ENCODE data around the gene SMOC1. TPM values are rescaled to one million over a fixed set of nuclear protein-coding genes. Genes with fewer than 3 reads are reported as not detected.

The SMOC1 gene
- total RNA-seq, 1 donor from 2014 or later, result 0.49 TPM

DNA sequence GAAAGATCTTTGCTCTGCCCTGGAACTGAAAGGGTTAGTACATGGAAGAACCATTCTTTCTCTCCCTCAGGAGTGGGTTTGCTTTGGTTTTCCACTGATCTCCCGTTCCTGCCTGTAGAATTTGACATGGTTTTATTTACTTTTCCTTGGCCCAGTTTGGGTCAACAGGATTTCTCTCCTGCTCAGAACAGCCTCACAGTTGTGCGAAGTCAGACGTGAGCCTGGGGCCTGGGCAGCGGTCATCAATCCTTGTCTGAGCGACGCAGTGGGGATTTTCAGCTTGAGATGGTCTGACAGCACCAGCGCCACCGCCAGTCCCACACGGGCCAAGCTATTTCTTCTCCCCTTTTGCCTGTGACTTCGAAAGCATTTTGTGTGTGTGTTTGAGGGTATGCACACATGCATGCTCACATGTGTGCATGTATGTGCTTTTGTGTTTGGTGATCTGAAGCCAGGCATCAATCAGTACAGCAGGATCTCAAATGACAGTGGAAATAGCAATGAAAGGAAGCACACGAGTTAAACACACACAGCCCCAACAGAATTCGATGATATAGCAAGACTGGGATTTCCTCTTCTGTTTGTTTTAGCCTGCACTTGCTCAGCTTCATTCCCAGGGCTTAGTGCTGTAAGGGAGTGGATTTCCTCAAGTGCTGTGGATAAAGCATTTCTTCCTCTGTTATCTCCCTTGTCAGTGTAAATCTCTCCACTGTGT is 58.3 kb downstream of the SMOC1 start:
- no peak for DNase-seq
- TF ChIP-seq, protein P1, sequence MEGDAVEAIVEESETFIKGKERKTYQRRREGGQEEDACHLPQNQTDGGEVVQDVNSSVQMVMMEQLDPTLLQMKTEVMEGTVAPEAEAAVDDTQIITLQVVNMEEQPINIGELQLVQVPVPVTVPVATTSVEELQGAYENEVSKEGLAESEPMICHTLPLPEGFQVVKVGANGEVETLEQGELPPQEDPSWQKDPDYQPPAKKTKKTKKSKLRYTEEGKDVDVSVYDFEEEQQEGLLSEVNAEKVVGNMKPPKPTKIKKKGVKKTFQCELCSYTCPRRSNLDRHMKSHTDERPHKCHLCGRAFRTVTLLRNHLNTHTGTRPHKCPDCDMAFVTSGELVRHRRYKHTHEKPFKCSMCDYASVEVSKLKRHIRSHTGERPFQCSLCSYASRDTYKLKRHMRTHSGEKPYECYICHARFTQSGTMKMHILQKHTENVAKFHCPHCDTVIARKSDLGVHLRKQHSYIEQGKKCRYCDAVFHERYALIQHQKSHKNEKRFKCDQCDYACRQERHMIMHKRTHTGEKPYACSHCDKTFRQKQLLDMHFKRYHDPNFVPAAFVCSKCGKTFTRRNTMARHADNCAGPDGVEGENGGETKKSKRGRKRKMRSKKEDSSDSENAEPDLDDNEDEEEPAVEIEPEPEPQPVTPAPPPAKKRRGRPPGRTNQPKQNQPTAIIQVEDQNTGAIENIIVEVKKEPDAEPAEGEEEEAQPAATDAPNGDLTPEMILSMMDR (IDR thresholded peaks at IDR 0.05; ENCODE audit: partially characterized antibody, unreplicated experiment), result no peak
- H3K36me3 Mint-ChIP-seq (ENCODE audit: unreplicated experiment), result no peaks in the 10 kb centered on the region
- no peak overlapping the region for H3K4me3 Mint-ChIP-seq (ENCODE audit: unreplicated experiment)
- no peak overlapping the region for H3K27ac Mint-ChIP-seq (ENCODE audit: unreplicated experiment)
- H3K9me3 Mint-ChIP-seq (ENCODE audit: unreplicated experiment), result no peaks in the 10 kb centered on the region
- H3K27me3 Mint-ChIP-seq (ENCODE audit: unreplicated experiment), result no peaks in the 10 kb centered on the region
- H3K4me1 Mint-ChIP-seq (ENCODE audit: low read depth, unreplicated experiment), result peaks cover 5% of the 10 kb centered on the region

DNA sequence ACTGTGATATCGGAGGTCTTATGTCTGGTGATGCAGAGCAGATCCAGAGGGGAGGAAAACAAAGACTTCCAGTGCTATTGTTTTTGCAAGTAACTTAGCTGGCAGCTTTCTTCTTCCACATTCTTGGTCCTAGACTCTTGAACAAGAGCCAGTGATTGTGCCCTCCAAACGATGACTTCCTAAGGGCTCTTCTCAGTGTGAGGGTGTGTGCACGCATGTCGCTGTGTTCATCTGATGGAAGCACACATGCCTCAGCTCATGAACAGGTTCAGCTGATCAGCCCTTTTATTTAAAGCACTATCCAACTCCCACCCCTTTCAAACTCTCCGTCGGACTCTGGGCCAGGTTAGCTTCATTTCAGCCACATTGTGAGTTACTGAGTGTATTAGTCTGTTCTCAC is 59.5 kb downstream of the SMOC1 start:
- no peaks in the 10 kb centered on the region for H3K36me3 Mint-ChIP-seq (ENCODE audit: unreplicated experiment)
- no peak overlapping the region for H3K4me3 Mint-ChIP-seq (ENCODE audit: unreplicated experiment)
- TF ChIP-seq, protein P1 (IDR thresholded peaks at IDR 0.05; ENCODE audit: partially characterized antibody, unreplicated experiment), result no peak
- DNase-seq, result no peak
- no peaks in the 10 kb centered on the region for H3K27me3 Mint-ChIP-seq (ENCODE audit: unreplicated experiment)
- H3K4me1 Mint-ChIP-seq (ENCODE audit: low read depth, unreplicated experiment), result peaks cover 7% of the 10 kb centered on the region
- no peak overlapping the region for H3K27ac Mint-ChIP-seq (ENCODE audit: unreplicated experiment)
- H3K9me3 Mint-ChIP-seq (ENCODE audit: unreplicated experiment), result no peaks in the 10 kb centered on the region

DNA sequence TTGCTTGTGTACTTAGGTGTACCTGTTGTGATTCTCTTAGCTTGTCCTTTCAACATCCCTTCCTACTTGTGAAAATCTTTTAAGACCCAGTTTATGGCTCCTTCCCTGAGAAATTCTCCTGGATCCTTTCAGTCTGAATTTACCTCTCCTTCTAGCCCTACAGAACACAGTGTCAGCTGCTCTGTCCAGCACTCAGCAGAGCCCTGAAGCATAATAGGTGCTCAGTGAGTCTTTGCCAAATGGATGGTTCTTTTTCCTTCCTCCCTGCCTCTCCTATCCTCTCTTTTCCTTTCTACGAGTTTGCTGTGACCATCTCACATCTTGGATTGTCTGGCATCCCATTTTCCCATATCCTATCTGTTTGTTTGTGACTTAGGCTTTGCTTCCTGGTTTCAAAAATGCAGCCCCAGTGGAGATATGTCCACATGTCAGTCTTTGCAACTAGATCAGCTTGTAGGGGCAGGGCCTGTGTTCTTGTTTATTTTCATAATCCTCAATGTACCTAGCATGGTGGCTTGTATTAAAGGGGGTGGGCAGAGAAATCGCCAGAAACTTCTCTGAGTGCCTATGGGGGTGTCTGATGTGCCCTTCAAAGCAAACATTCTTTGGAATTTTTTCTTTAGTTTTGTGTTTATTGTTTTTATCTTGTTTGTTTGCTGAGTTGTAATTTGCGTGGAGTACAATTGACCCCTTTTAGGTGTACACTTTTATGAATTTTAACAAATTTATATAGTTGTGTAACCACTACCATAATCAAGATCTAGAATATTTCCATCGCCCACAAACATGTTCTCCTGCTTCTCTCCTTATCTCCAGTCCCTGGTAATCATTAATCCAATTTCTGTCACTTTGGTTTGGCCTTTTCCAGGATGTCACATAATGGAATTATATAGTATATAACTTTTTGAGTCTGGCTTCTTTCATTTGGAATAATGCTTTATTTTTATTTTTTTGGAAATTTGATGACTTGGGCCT is 62.8 kb downstream of the SMOC1 start:
- Mint-ChIP-seq H3K4me1 (ENCODE audit: low read depth, unreplicated experiment) (peaks cover 7% of the 10 kb centered on the region), H3K4me3 (ENCODE audit: unreplicated experiment) (no peak overlapping the region), H3K36me3 (ENCODE audit: unreplicated experiment) (peaks cover 6% of the 10 kb centered on the region), H3K27me3 (ENCODE audit: unreplicated experiment) (no peaks in the 10 kb centered on the region), H3K9me3 (ENCODE audit: unreplicated experiment) (no peaks in the 10 kb centered on the region), H3K27ac (ENCODE audit: unreplicated experiment) (no peak overlapping the region)
- TF ChIP-seq, protein P1 (IDR thresholded peaks at IDR 0.05; ENCODE audit: partially characterized antibody, unreplicated experiment), result no peak
- no peak for DNase-seq

DNA sequence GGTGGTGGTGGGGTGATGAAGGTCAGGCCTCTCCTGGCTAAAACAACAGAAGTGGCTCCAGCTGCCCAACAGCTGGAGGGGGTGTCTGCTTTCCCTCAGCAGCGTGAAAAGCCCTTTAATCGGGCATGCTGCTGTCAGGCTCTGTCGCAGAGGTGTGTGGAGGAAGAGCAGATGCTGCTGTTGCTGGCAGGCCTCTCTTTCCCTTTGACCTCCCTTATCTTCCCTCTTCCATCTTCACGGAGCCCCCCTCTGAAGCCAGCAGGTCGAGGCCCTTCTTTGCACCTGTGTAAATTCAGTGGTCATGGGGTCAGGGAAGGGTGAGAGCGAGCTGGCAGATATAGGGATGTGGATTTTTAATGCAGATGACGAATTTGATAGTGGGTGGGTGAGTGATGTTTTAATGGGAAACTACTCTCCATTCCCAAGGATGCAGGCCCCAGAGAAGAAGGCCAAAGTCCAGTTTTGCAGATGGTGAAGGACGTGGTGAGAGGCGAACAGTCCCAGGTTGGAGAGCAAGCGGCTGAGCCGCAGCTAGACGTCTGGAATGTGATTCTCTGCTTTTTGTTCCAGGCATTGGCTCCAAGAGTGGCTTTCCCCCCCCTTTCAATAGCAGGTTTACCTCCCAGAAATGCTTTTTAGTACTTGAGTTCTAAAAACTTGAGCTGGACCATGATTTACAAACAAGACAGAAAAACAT is 64.0 kb downstream of the SMOC1 start:
- Mint-ChIP-seq H3K36me3 (ENCODE audit: unreplicated experiment) (peaks cover 6% of the 10 kb centered on the region), H3K4me3 (ENCODE audit: unreplicated experiment) (no peak overlapping the region), H3K27ac (ENCODE audit: unreplicated experiment) (no peak overlapping the region), H3K9me3 (ENCODE audit: unreplicated experiment) (no peaks in the 10 kb centered on the region), H3K4me1 (ENCODE audit: low read depth, unreplicated experiment) (peaks cover 3% of the 10 kb centered on the region), H3K27me3 (ENCODE audit: unreplicated experiment) (peaks cover 1% of the 10 kb centered on the region)
- TF ChIP-seq, protein P1 (IDR thresholded peaks at IDR 0.05; ENCODE audit: partially characterized antibody, unreplicated experiment), result no peak
- no peak for DNase-seq
